H1 (cell line): Measurements from ENCODE around the gene TCERG1L. TPM values are rescaled to one million over a fixed set of nuclear protein-coding genes. Genes with fewer than 3 reads are reported as not detected.

Experiments used
- CTCF ChIA-PET: fragments of 300-600 bp; sonication (Branson Sonifier 250); formaldehyde crosslinking; loops from one replicate; lab custom pipeline; 2021; ENCODE audit not compliant: partially characterized antibody; lab: Charles Lee
- POLR2A ChIA-PET: fragments of 300-600 bp; sonication (Branson Sonifier 250); formaldehyde crosslinking; loops from one replicate; lab custom pipeline; 2021; ENCODE audit warnings: inconsistent platforms; ENCODE audit not compliant: partially characterized antibody; lab: Charles Lee
- DNase-seq, 2 experiments: peaks; one replicate each; pipeline versions ENCODE4 v3.0.0 to v3.0.0-alpha.2; 2010 to 2022; ENCODE audit warnings: low spot score in 2 of 2, low read depth in 1 of 2, mixed read lengths in 1 of 2
- FAIRE-seq: peaks from 2 replicates; lab custom pipeline; 2011; peaks lifted over from hg19 to GRCh38; lab: Jason Lieb, UNC
- H2AFZ ChIP-seq: 2 replicates; pipeline ENCODE4 v1.8.1; 2012; ENCODE audit warnings: low read length, inconsistent platforms
- H2AK5ac ChIP-seq: 2 replicates; pipeline ENCODE4 v1.6.1; 2013; ENCODE audit warnings: low read depth, low read length
- H2BK120ac ChIP-seq: replicated peaks from 2 replicates; pipeline ENCODE3; 2013; ENCODE audit warnings: low read depth, low read length, inconsistent platforms
- H2BK12ac ChIP-seq: 2 replicates; pipeline ENCODE4 v1.6.1; 2013; ENCODE audit warnings: low read depth, low read length
- H2BK15ac ChIP-seq: 2 replicates; pipeline ENCODE4 v1.6.1; 2013; ENCODE audit warnings: low read length
- H2BK20ac ChIP-seq: 2 replicates; pipeline ENCODE4 v1.6.1; 2013; ENCODE audit warnings: low read length
- H2BK5ac ChIP-seq: 2 replicates; pipeline ENCODE4 v1.6.1; 2013; ENCODE audit warnings: low read depth, low read length
- H3K14ac ChIP-seq: 2 replicates; pipeline ENCODE4 v1.6.1; 2013; ENCODE audit warnings: inconsistent platforms; ENCODE audit not compliant: insufficient read length
- H3K18ac ChIP-seq: 2 replicates; pipeline ENCODE4 v1.6.1; 2013; ENCODE audit warnings: low read length; ENCODE audit errors: extremely low read depth
- H3K23ac ChIP-seq: 2 replicates; pipeline ENCODE4 v1.6.1; 2013; ENCODE audit warnings: inconsistent platforms; ENCODE audit not compliant: insufficient read length
- H3K23me2 ChIP-seq: 2 replicates; pipeline ENCODE4 v1.6.1; 2013; ENCODE audit warnings: low read depth, low read length
- H3K27ac ChIP-seq: 2 replicates; pipeline ENCODE4 v1.6.1; 2011; ENCODE audit warnings: low read depth, low read length, inconsistent platforms
- H3K27me3 ChIP-seq, 4 experiments: replicated peaks in 1 of 4; 1 replicate in 1 of 4; 2 replicates in 3 of 4; pipeline versions ENCODE4 v1.6.1 to v1.8.1; 2011 to 2013; ENCODE audit warnings: low read length in 3 of 4, mild to moderate bottlenecking in 3 of 4, inconsistent platforms in 2 of 4, mixed read lengths in 2 of 4, moderate library complexity in 1 of 4; ENCODE audit not compliant: control insufficient read depth in 3 of 4, insufficient read depth in 3 of 4; ENCODE audit errors: extremely low read depth in 1 of 4
- H3K36me3 ChIP-seq, 4 experiments: 2 replicates each; pipeline versions ENCODE4 v1.6.1 to v1.8.1; 2011 to 2013; ENCODE audit warnings: mild to moderate bottlenecking in 4 of 4, low read length in 3 of 4, moderate library complexity in 2 of 4, control low read depth in 1 of 4, inconsistent platforms in 1 of 4; ENCODE audit not compliant: insufficient read depth in 4 of 4, control insufficient read depth in 2 of 4
- H3K4ac ChIP-seq: replicated peaks from 2 replicates; pipeline ENCODE3; 2013; ENCODE audit warnings: low read length, low read depth, mixed read lengths, inconsistent platforms; ENCODE audit not compliant: insufficient read length
- H3K4me1 ChIP-seq, 4 experiments: replicated peaks in 1 of 4; 1 replicate in 1 of 4; 2 replicates in 3 of 4; pipeline versions ENCODE4 v1.6.1 to v1.8.1; 2011 to 2013; ENCODE audit warnings: low read length in 3 of 4, inconsistent platforms in 2 of 4, mixed read lengths in 1 of 4; ENCODE audit not compliant: insufficient read depth in 4 of 4, control insufficient read depth in 3 of 4
- H3K4me2 ChIP-seq, 2 experiments: 2 replicates each; pipeline versions ENCODE4 v1.6.1 to v1.8.1; 2011 to 2013; ENCODE audit warnings: low read depth in 2 of 2, low read length in 2 of 2, control low read depth in 1 of 2, inconsistent platforms in 1 of 2, mild to moderate bottlenecking in 1 of 2; ENCODE audit not compliant: insufficient read depth in 1 of 2
- H3K4me3 ChIP-seq, 4 experiments: fragments of 200-600, 300-600 bp in 1 of 4; sonication (generic), shearing (Covaris generic), sonication (Bioruptor Twin) in 1 of 4; 2 replicates each; pipeline versions ENCODE4 v1.5.1 to v1.8.1; 2011 to 2016; ENCODE audit warnings: low read length in 4 of 4, low read depth in 3 of 4, control low read depth in 2 of 4, inconsistent platforms in 2 of 4, mild to moderate bottlenecking in 2 of 4, mixed read lengths in 1 of 4, moderate library complexity in 1 of 4; ENCODE audit not compliant: insufficient read depth in 2 of 4; ENCODE audit errors: extremely low read depth in 1 of 4
- H3K56ac ChIP-seq: replicated peaks from 2 replicates; pipeline ENCODE3; 2013; ENCODE audit warnings: low read depth, mild to moderate bottlenecking, mixed read lengths, low read length, inconsistent platforms; ENCODE audit not compliant: insufficient read length
- H3K79me1 ChIP-seq: 2 replicates; pipeline ENCODE4 v1.6.1; 2013; ENCODE audit warnings: low read depth, low read length, control low read depth
- H3K79me2 ChIP-seq, 2 experiments: 2 replicates each; pipeline versions ENCODE4 v1.6.1 to v1.8.1; 2012 to 2013; ENCODE audit warnings: low read length in 2 of 2, mild to moderate bottlenecking in 2 of 2, inconsistent platforms in 1 of 2; ENCODE audit not compliant: insufficient read depth in 2 of 2, control insufficient read depth in 1 of 2
- H3K9ac ChIP-seq, 4 experiments: replicated peaks in 1 of 4; 1 replicate in 1 of 4; 2 replicates in 3 of 4; pipeline versions ENCODE4 v1.6.1 to v1.8.1; 2011 to 2013; ENCODE audit warnings: low read depth in 3 of 4, low read length in 3 of 4, control low read depth in 2 of 4, mild to moderate bottlenecking in 2 of 4, moderate library complexity in 2 of 4, inconsistent platforms in 1 of 4; ENCODE audit errors: extremely low read depth in 1 of 4
- H3K9me3 ChIP-seq, 2 experiments: 2 replicates each; pipeline versions ENCODE4 v1.6.1 to v1.8.1; 2012 to 2013; ENCODE audit warnings: mild to moderate bottlenecking in 2 of 2, moderate library complexity in 2 of 2, control low read depth in 1 of 2, inconsistent platforms in 1 of 2, low read depth in 1 of 2, low read length in 1 of 2, mixed read lengths in 1 of 2; ENCODE audit not compliant: insufficient read depth in 2 of 2
- H4K20me1 ChIP-seq, 2 experiments: replicated peaks in 1 of 2; 2 replicates each; pipeline versions ENCODE3 to v1.8.1; 2011 to 2013; ENCODE audit warnings: inconsistent platforms in 2 of 2, low read length in 2 of 2, mild to moderate bottlenecking in 1 of 2; ENCODE audit not compliant: insufficient read depth in 2 of 2, control insufficient read depth in 1 of 2
- H4K5ac ChIP-seq: 2 replicates; pipeline ENCODE4 v1.6.1; 2013; ENCODE audit warnings: low read length, low read depth, mixed read lengths, inconsistent platforms; ENCODE audit not compliant: insufficient read length
- H4K8ac ChIP-seq: 2 replicates; pipeline ENCODE4 v1.8.0; 2013; ENCODE audit warnings: mild to moderate bottlenecking, moderate library complexity, low read length, inconsistent platforms; ENCODE audit not compliant: insufficient read depth; ENCODE audit errors: extremely low read depth
- H4K91ac ChIP-seq: replicated peaks from 2 replicates; pipeline ENCODE3; 2013; ENCODE audit warnings: low read length, mixed read lengths, inconsistent platforms; ENCODE audit not compliant: insufficient read length
- CHD2 ChIP-seq: IDR thresholded peaks from 2 replicates; pipeline ENCODE4 v1.6.1; 2012; ENCODE audit warnings: low read length, improper control_type of control experiment
- POLR2A ChIP-seq, 2 experiments: IDR thresholded peaks; 1 replicate in 1 of 2; 2 replicates in 1 of 2; pipeline ENCODE4 v1.6.1; 2011; ENCODE audit warnings: low read depth in 2 of 2, low read length in 2 of 2, mild to moderate bottlenecking in 2 of 2; ENCODE audit errors: control extremely low read depth in 1 of 2
- WGBS, 2 experiments: shearing (Covaris generic) in 1 of 2; methylation state at CpG; one replicate each; pipeline versions ENCODE4 v1.1.6 to v1.1.7; 2013 to 2015; ENCODE audit warnings: low lambda C conversion rate in 2 of 2, mixed read lengths in 2 of 2, inconsistent platforms in 1 of 2, low coverage in 1 of 2, missing lambda C conversion rate in 1 of 2; ENCODE audit not compliant: insufficient replicate concordance in 2 of 2, insufficient coverage in 1 of 2, insufficient read length in 1 of 2; ENCODE audit errors: extremely low coverage in 1 of 2, missing lambda C conversion rate in 1 of 2; 5-methylcytosine and 5-hydroxymethylcytosine counted together
- polyA plus RNA-seq, 7 experiments: library from polyadenylated mRNA; depleted of rRNA in 3 of 7; stranded (reverse) in 5 of 7; unstranded in 2 of 7; fragments of >200 nt in 5 of 7; fragments of 200-250 nt in 2 of 7; gene quantifications; 1 replicate in 5 of 7; 2 replicates in 1 of 7; 4 replicates in 1 of 7; pipeline versions ENCODE4 v1.2.1 to v1.2.3, GENCODE V29; 2011 to 2013; ENCODE audit warnings: missing spikeins in 2 of 7, mixed read lengths in 2 of 7
- total RNA-seq: library from RNA; stranded (reverse); fragmentation: NEBNext Ultra II Directional; extraction: Animal tissue kit (Norgen Biotek cat#: 25700); gene quantifications from 2 replicates; pipeline ENCODE4 v1.2.1, GENCODE V29; 2021

The TCERG1L gene
- total and polyA plus RNA-seq, 2 of the 8 experiments (the other 6 are each of a cell fraction or from before 2014, with no cell fraction given): 3.9 to 6.9 TPM

GRCh38 chr10:131070856-131071255 is 240.7 kb downstream of the TCERG1L start:
- H2BK5ac ChIP-seq: no peak overlapping the region
- H2BK15ac ChIP-seq: no peak overlapping the region
- H2AK5ac ChIP-seq: no peak overlapping the region
- peaks cover 0 to 4% of the 10 kb centered on the region in 2 experiments for H4K20me1 ChIP-seq
- H3K4me1 ChIP-seq: peaks cover 0 to 9% (median 5%) of the 10 kb centered on the region in 4 experiments; a peak in 5 of 7 replicates
- H4K5ac ChIP-seq: no peak overlapping the region
- no peak overlapping the region for H3K4me2 ChIP-seq
- ChIA-PET POLR2A (no interaction called here), CTCF (interaction anchor here (1.0 to 2.5 kb wide), 3 partner anchors 13 to 22 kb away, joined by 3 to 12 read pairs (median 7); no protein-coding TSS in a partner anchor)
- no peak overlapping the region for H3K4me3 ChIP-seq
- TF ChIP-seq POLR2A (IDR thresholded peaks at IDR 0.05; ENCODE audit: control extremely low read depth in 1 of 2, low read depth in 2 of 2, low read length in 2 of 2) (no peak), CHD2 (no peak)
- 89% methylated on average over 7 of the region's 7 CpGs; no CpG with 5 or more reads in 1 of the 2 experiments for WGBS, 2 experiments
- FAIRE-seq (no peak), DNase-seq (no peak)
- no peak overlapping the region for H3K27ac ChIP-seq
- H3K36me3 ChIP-seq: no peaks in the 10 kb centered on the region; a peak in 1 of 8 replicates
- H2BK120ac ChIP-seq: peak overlapping the region; percentile 50
- H3K79me2 ChIP-seq: no peaks in the 10 kb centered on the region
- peak overlapping the region; percentile 57; the same call in 1 of the 2 replicates for H2AFZ ChIP-seq
- H3K4ac ChIP-seq: no peak overlapping the region
- peaks cover 6% of the 10 kb centered on the region for H3K23me2 ChIP-seq
- H4K91ac ChIP-seq: peak overlapping the region; percentile 44
- peaks cover 5% of the 10 kb centered on the region; the same call in 1 of the 2 replicates for H3K79me1 ChIP-seq
- no peaks in the 10 kb centered on the region for H3K9me3 ChIP-seq
- no peak overlapping the region for H3K23ac ChIP-seq
- no peak overlapping the region for H3K18ac ChIP-seq
- no peak overlapping the region for H3K56ac ChIP-seq
- no peak overlapping the region for H3K9ac ChIP-seq
- H3K14ac ChIP-seq: no peak overlapping the region
- H4K8ac ChIP-seq: no peak overlapping the region
- H2BK20ac ChIP-seq: peak overlapping the region; percentile 83
- H3K27me3 ChIP-seq: no peaks in the 10 kb centered on the region
- 0 out of 2 replicates have a peak overlapping the region, but pooled peaks have one; percentile 13 for H2BK12ac ChIP-seq
